ENCODE results near the gene GAPT. TPM values are rescaled to one million over a fixed set of nuclear protein-coding genes. Genes with fewer than 3 reads are reported as not detected.

GAPT gene
- polyA plus RNA-seq, 1 donor (not counting 4 experiments of a cell fraction or from before 2014, with no cell fraction given), result not detected

DNA sequence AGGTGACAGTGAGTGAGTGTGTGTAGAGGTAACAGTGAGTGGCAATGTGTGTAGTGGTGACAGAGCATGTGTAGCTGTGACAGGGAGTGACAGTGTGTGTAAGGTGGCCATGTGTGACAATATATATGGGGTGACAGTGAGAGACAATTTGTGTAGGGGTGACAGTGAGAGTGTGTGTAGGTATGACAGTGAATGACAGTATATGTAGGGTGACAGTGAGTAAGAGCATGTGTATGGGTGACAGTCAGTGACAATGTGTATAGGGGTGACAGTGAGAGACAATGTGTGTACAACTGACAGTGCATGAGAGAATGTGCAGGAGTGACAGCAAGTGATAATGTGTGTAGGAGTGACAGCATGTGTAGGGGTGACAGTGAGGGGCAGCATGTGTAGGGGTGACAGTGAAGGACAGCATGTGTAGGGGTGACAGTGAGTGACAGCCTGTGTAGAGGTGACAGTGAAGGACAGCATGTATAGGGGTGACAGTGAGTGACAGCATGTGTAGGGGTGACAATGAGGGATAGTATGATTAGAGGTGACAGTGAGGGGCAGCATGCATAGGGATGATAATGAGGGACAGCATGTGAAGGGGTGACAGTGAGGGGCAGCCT is 10.1 kb upstream of the GAPT start:
- no peaks in the 10 kb centered on the region for H3K27me3 ChIP-seq (ENCODE audit: control insufficient read depth, extremely low read depth, insufficient read depth, low read length)
- H3K36me3 ChIP-seq (ENCODE audit: control insufficient read depth in 2 of 2, extremely low read depth in 1 of 2, insufficient read depth in 2 of 2, low read length in 2 of 2), result no peaks in the 10 kb centered on the region
- H3K4me1 ChIP-seq (ENCODE audit: control insufficient read depth, extremely low read depth, insufficient read depth, low read length), result no peaks in the 10 kb centered on the region
- FAIRE-seq (no peak), DNase-seq (ENCODE audit: low read depth, low spot score) (no peak)
- TF ChIP-seq EZH2 (IDR thresholded peaks at IDR 0.05; ENCODE audit: low read length), result no peak
- TF ChIP-seq, protein P1, sequence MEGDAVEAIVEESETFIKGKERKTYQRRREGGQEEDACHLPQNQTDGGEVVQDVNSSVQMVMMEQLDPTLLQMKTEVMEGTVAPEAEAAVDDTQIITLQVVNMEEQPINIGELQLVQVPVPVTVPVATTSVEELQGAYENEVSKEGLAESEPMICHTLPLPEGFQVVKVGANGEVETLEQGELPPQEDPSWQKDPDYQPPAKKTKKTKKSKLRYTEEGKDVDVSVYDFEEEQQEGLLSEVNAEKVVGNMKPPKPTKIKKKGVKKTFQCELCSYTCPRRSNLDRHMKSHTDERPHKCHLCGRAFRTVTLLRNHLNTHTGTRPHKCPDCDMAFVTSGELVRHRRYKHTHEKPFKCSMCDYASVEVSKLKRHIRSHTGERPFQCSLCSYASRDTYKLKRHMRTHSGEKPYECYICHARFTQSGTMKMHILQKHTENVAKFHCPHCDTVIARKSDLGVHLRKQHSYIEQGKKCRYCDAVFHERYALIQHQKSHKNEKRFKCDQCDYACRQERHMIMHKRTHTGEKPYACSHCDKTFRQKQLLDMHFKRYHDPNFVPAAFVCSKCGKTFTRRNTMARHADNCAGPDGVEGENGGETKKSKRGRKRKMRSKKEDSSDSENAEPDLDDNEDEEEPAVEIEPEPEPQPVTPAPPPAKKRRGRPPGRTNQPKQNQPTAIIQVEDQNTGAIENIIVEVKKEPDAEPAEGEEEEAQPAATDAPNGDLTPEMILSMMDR (optimal IDR thresholded peaks at IDR 0.05 in 1 of 3, IDR thresholded peaks at IDR 0.05 in 1 of 3, conservative IDR thresholded peaks at IDR 0.05 in 1 of 3; ENCODE audit: extremely low read depth in 1 of 3, insufficient read depth in 2 of 3, low read length in 3 of 3), result no peak
- H3K79me2 ChIP-seq (ENCODE audit: control insufficient read depth, insufficient read depth, low read length), result no peaks in the 10 kb centered on the region
- dilution Hi-C loops (cut with MboI; ENCODE audit: extremely low pct_ligation_motif_present, low sequenced_read_pairs), result no loop called here
- no peak overlapping the region for H2AFZ ChIP-seq (ENCODE audit: control insufficient read depth, low read length)
- no peak overlapping the region for H3K9ac ChIP-seq (ENCODE audit: control insufficient read depth, extremely low read depth, insufficient read depth, low read length)
- no peaks in the 10 kb centered on the region for H3K9me3 ChIP-seq (ENCODE audit: control insufficient read depth, low read depth, low read length)
- H4K20me1 ChIP-seq (ENCODE audit: control insufficient read depth, extremely low read depth, insufficient read depth, low read length), result no peaks in the 10 kb centered on the region
- H3K4me3 ChIP-seq (ENCODE audit: control insufficient read depth in 2 of 3, extremely low read depth in 1 of 3, insufficient read depth in 2 of 3, low read depth in 1 of 3, low read length in 3 of 3), result no peak overlapping the region
- H3K27ac ChIP-seq (ENCODE audit: control insufficient read depth, insufficient read depth, low read length), result no peak overlapping the region
- H3K9me1 ChIP-seq (ENCODE audit: control insufficient read depth, extremely low read depth, insufficient read depth, low read length), result no peaks in the 10 kb centered on the region
- no peak overlapping the region for H3K4me2 ChIP-seq (ENCODE audit: control insufficient read depth, extremely low read depth, insufficient read depth, low read depth, low read length)

DNA sequence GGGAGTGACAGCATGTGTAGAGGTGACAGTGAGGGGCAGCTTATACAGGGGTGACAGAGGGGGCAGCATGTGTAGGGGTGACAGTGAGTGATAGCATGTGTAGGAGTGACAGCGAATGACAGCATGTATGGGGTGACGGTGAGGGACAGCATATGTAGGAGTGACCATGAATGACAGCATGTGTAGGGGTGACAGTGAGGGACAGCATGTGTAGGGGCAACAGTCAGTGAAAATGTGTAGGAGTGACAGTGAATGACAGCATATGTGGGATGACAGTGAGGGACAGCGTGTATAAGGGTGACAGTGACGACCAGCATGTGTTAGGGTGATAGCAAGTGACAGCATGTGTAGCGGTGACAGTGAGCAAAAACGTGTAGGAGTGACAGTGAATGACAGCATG is 9.4 kb upstream of the GAPT start:
- Histone ChIP-seq H3K27ac (ENCODE audit: control insufficient read depth, insufficient read depth, low read length) (no peak overlapping the region), H3K36me3 (ENCODE audit: control insufficient read depth in 2 of 2, extremely low read depth in 1 of 2, insufficient read depth in 2 of 2, low read length in 2 of 2) (no peaks in the 10 kb centered on the region), H2AFZ (ENCODE audit: control insufficient read depth, low read length) (no peak overlapping the region), H3K9me3 (ENCODE audit: control insufficient read depth, low read depth, low read length) (no peaks in the 10 kb centered on the region), H4K20me1 (ENCODE audit: control insufficient read depth, extremely low read depth, insufficient read depth, low read length) (no peaks in the 10 kb centered on the region), H3K9ac (ENCODE audit: control insufficient read depth, extremely low read depth, insufficient read depth, low read length) (no peak overlapping the region), H3K9me1 (ENCODE audit: control insufficient read depth, extremely low read depth, insufficient read depth, low read length) (no peaks in the 10 kb centered on the region), H3K79me2 (ENCODE audit: control insufficient read depth, insufficient read depth, low read length) (no peaks in the 10 kb centered on the region), H3K27me3 (ENCODE audit: control insufficient read depth, extremely low read depth, insufficient read depth, low read length) (no peaks in the 10 kb centered on the region), H3K4me1 (ENCODE audit: control insufficient read depth, extremely low read depth, insufficient read depth, low read length) (no peaks in the 10 kb centered on the region), H3K4me3 (ENCODE audit: control insufficient read depth in 2 of 3, extremely low read depth in 1 of 3, insufficient read depth in 2 of 3, low read depth in 1 of 3, low read length in 3 of 3) (no peak overlapping the region), H3K4me2 (ENCODE audit: control insufficient read depth, extremely low read depth, insufficient read depth, low read depth, low read length) (no peak overlapping the region)
- no peak for TF ChIP-seq EZH2 (IDR thresholded peaks at IDR 0.05; ENCODE audit: low read length)
- TF ChIP-seq, protein P1 (optimal IDR thresholded peaks at IDR 0.05 in 1 of 3, IDR thresholded peaks at IDR 0.05 in 1 of 3, conservative IDR thresholded peaks at IDR 0.05 in 1 of 3; ENCODE audit: extremely low read depth in 1 of 3, insufficient read depth in 2 of 3, low read length in 3 of 3), result no peak
- dilution Hi-C loops (cut with MboI; ENCODE audit: extremely low pct_ligation_motif_present, low sequenced_read_pairs), result no loop called here
- DNase-seq (ENCODE audit: low read depth, low spot score) (no peak), FAIRE-seq (no peak)

Measured in keratinocyte (primary cell).